ENCODE measurements around the gene LRG1. TPM values are rescaled to one million over a fixed set of nuclear protein-coding genes. Genes with fewer than 3 reads are reported as not detected.
A peak's percentile ranks its signal among the peaks of the same experiment; 100 is the strongest.

Gene LRG1
- total and polyA plus RNA-seq, 9 of the 15 experiments (the other 6 are each of a cell fraction or from before 2014, with no cell fraction given) = 1.5 to 11.9 (median 8.7) TPM

DNA sequence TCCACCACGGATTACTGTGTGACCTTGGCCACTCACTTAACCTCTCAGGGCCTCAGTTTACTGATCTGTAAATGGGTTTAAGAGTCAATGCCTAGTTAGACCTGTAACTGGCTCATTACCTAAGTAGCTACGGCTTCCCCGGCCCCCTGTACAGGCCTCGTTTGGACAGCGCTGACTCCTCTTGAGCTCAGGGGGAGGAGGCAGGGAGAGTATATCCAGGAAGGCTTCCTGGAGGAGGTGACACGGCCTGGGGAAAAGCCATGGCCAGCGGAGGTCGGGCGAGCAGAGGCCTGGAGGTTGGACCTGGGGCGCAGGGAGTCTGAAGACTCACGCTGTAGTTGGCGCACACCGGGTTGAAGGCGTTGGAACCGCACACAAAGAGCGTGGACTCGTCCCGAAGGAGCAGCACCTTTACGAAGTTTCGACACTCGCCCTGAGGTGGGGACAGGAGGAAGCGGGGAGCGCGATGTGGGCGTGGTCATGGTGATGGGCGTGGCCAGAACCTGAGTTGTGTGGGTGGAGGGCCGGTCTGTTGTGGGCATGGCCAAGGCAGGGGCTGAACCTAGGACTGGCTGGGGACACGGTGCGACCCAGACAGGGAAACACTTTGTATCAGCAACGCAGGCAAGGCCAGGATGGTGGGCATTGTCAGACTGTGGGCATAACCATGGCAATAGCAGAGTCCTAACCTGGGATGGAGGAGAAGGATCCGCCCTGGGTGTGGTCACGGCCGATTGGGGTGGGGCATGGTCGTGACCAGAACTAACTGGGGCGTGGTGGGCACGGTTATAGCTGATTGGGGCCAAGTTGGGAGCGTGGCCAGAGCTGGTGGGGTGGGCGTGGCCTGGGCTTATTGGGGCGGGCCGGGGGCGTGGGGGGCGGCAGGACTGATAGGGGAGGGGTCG, 16.1 kb upstream of the LRG1 start (continued):
- TF ChIP-seq, protein P1, sequence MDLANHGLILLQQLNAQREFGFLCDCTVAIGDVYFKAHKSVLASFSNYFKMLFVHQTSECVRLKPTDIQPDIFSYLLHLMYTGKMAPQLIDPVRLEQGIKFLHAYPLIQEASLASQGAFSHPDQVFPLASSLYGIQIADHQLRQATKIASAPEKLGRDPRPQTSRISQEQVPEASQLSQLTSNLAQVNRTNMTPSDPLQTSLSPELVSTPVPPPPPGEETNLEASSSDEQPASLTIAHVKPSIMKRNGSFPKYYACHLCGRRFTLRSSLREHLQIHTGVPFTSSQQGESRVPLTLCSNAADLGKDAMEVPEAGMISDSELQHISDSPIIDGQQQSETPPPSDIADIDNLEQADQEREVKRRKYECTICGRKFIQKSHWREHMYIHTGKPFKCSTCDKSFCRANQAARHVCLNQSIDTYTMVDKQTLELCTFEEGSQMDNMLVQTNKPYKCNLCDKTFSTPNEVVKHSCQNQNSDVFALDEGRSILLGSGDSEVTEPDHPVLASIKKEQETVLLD (IDR thresholded peaks at IDR 0.05) = 0 out of 2 replicates have a peak, but pooled peaks have one; percentile 33
- TF ChIP-seq TBP (optimal IDR thresholded peaks at IDR 0.05; ENCODE audit: low read depth, low read length) (peak; percentile 40), ZNF584 (CRISPR knock-in tag; IDR thresholded peaks at IDR 0.05; ENCODE audit: low read depth) (no peak), JUND (IDR thresholded peaks at IDR 0.05; ENCODE audit: borderline replicate concordance, low read depth, low read length) (0 out of 2 replicates have a peak, but pooled peaks have one; percentile 16), JUND (tag; IDR thresholded peaks at IDR 0.05; ENCODE audit: borderline replicate concordance, low read depth, low read length) (no peak), POU5F1 (IDR thresholded peaks at IDR 0.05; ENCODE audit: borderline replicate concordance, low read depth, low read length, partially characterized antibody) (no peak), ZNF121 (CRISPR knock-in tag; conservative IDR thresholded peaks at IDR 0.05) (no peak), SNRNP70 (optimal IDR thresholded peaks at IDR 0.05; ENCODE audit: low read depth, low read length) (no peak), EGR1 (conservative IDR thresholded peaks at IDR 0.05) (peak; percentile 96), KDM2B (CRISPR knock-in tag; IDR thresholded peaks at IDR 0.05) (no peak), U2AF1 (optimal IDR thresholded peaks at IDR 0.05; ENCODE audit: low read depth, low read length) (no peak), SREBF1 (IDR thresholded peaks at IDR 0.05; ENCODE audit: borderline replicate concordance, low read depth, low read length) (no peak), TCFL5 (CRISPR knock-in tag; conservative IDR thresholded peaks at IDR 0.05) (no peak)
- TF ChIP-seq, protein P2, sequence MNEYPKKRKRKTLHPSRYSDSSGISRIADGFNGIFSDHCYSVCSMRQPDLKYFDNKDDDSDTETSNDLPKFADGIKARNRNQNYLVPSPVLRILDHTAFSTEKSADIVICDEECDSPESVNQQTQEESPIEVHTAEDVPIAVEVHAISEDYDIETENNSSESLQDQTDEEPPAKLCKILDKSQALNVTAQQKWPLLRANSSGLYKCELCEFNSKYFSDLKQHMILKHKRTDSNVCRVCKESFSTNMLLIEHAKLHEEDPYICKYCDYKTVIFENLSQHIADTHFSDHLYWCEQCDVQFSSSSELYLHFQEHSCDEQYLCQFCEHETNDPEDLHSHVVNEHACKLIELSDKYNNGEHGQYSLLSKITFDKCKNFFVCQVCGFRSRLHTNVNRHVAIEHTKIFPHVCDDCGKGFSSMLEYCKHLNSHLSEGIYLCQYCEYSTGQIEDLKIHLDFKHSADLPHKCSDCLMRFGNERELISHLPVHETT (CRISPR knock-in tag; conservative IDR thresholded peaks at IDR 0.05 in 1 of 2, IDR thresholded peaks at IDR 0.05 in 1 of 2) = no peak
- TF ChIP-seq, protein P3, sequence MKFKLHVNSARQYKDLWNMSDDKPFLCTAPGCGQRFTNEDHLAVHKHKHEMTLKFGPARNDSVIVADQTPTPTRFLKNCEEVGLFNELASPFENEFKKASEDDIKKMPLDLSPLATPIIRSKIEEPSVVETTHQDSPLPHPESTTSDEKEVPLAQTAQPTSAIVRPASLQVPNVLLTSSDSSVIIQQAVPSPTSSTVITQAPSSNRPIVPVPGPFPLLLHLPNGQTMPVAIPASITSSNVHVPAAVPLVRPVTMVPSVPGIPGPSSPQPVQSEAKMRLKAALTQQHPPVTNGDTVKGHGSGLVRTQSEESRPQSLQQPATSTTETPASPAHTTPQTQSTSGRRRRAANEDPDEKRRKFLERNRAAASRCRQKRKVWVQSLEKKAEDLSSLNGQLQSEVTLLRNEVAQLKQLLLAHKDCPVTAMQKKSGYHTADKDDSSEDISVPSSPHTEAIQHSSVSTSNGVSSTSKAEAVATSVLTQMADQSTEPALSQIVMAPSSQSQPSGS (CRISPR knock-in tag; IDR thresholded peaks at IDR 0.05) = no peak
- TF ChIP-seq, protein P4, sequence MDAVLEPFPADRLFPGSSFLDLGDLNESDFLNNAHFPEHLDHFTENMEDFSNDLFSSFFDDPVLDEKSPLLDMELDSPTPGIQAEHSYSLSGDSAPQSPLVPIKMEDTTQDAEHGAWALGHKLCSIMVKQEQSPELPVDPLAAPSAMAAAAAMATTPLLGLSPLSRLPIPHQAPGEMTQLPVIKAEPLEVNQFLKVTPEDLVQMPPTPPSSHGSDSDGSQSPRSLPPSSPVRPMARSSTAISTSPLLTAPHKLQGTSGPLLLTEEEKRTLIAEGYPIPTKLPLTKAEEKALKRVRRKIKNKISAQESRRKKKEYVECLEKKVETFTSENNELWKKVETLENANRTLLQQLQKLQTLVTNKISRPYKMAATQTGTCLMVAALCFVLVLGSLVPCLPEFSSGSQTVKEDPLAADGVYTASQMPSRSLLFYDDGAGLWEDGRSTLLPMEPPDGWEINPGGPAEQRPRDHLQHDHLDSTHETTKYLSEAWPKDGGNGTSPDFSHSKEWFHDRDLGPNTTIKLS (IDR thresholded peaks at IDR 0.05; ENCODE audit: borderline replicate concordance, low read depth) = no peak; the same call in 1 of the 2 replicates
